Measurements from ENCODE around the gene XRCC5. TPM values are rescaled to one million over a fixed set of nuclear protein-coding genes. Genes with fewer than 3 reads are reported as not detected.

XRCC5 gene
- total RNA-seq, 1 experiment from 2014 or later, result 618 TPM

DNA sequence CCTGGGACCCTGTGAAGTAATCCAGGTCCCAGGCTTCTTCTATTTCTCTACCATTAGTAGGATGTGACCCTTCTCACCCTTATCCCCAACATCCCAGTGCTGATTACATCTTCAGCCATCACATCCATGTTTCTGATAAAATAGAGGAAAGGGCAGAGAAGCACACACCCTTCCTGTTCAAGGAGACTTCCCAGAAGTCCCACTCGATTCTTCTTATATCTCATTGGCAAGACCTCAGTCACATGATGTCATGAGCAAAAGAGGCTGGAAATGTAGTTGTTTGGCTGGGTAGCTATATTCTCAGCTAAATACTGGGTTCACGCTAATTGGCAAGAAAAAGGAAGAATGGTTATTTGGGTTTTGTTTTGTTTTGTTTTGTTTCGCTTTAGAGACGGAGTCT, 8.0 kb upstream of the XRCC5 start:
- H3K36me3 Mint-ChIP-seq (ENCODE audit: insufficient read depth in 1 of 3, low read depth in 3 of 3), result peaks cover 0 to 2% (median 0%) of the 10 kb centered on the region in 3 experiments; a peak in 2 of 7 replicates
- Histone ChIP-seq H2AFZ (ENCODE audit: low read length) (no peak overlapping the region), H3K14ac (ENCODE audit: insufficient read depth, low read length) (no peak overlapping the region), H3K79me2 (ENCODE audit: insufficient read depth, low read length) (no peaks in the 10 kb centered on the region), H2AK5ac (ENCODE audit: insufficient read length, low read length) (no peak overlapping the region), H3K4ac (ENCODE audit: low read depth, low read length) (no peak overlapping the region), H4K91ac (ENCODE audit: insufficient read length, low read depth, low read length) (no peak overlapping the region), H3K56ac (ENCODE audit: insufficient read length, low read depth, low read length) (no peak overlapping the region), H4K5ac (ENCODE audit: insufficient read length, low read depth, low read length) (no peak overlapping the region), H2BK15ac (ENCODE audit: low read depth, low read length) (no peak overlapping the region), H3K9ac (ENCODE audit: extremely low read depth, insufficient read length, low read length) (no peak overlapping the region), H2BK20ac (ENCODE audit: low read depth, low read length, poor library complexity, severe bottlenecking) (no peak overlapping the region), H3K27me3 (ENCODE audit: insufficient read depth, low read length) (no peaks in the 10 kb centered on the region), H4K20me1 (ENCODE audit: control insufficient read depth, insufficient read depth, insufficient read length) (no peaks in the 10 kb centered on the region), H3K4me2 (ENCODE audit: insufficient read depth, insufficient read length, low read length) (no peak overlapping the region), H3K23ac (ENCODE audit: insufficient read length, low read depth, low read length) (no peak overlapping the region), H2BK120ac (ENCODE audit: low read depth, low read length, poor library complexity, severe bottlenecking) (no peak overlapping the region), H3K27ac (ENCODE audit: insufficient read length, low read depth, low read length) (no peak overlapping the region), H3K79me1 (ENCODE audit: insufficient read depth, low read depth, low read length, poor library complexity, severe bottlenecking) (no peaks in the 10 kb centered on the region), H3K9me3 (ENCODE audit: control insufficient read depth, low read depth, low read length) (no peaks in the 10 kb centered on the region), H2BK12ac (ENCODE audit: insufficient read length, low read depth, low read length) (no peak overlapping the region), H3K23me2 (ENCODE audit: insufficient read length, low read depth, low read length, poor library complexity, severe bottlenecking) (no peaks in the 10 kb centered on the region), H4K8ac (replicated peaks; ENCODE audit: insufficient read length, low read depth, low read length) (no peak overlapping the region), H3T11ph (ENCODE audit: low read length) (no peak overlapping the region), H3K4me1 (ENCODE audit: insufficient read depth, low read length) (no peaks in the 10 kb centered on the region; the same call in 1 of the 2 replicates), H2BK5ac (ENCODE audit: insufficient read length, low read length) (no peak overlapping the region), H3K18ac (ENCODE audit: insufficient read length, low read depth, low read length) (no peak overlapping the region)
- no CpG with 5 or more reads among the region's 4 CpGs for WGBS (ENCODE audit: extremely low coverage, insufficient read length, low lambda C conversion rate)
- TF ChIP-seq, protein P1, sequence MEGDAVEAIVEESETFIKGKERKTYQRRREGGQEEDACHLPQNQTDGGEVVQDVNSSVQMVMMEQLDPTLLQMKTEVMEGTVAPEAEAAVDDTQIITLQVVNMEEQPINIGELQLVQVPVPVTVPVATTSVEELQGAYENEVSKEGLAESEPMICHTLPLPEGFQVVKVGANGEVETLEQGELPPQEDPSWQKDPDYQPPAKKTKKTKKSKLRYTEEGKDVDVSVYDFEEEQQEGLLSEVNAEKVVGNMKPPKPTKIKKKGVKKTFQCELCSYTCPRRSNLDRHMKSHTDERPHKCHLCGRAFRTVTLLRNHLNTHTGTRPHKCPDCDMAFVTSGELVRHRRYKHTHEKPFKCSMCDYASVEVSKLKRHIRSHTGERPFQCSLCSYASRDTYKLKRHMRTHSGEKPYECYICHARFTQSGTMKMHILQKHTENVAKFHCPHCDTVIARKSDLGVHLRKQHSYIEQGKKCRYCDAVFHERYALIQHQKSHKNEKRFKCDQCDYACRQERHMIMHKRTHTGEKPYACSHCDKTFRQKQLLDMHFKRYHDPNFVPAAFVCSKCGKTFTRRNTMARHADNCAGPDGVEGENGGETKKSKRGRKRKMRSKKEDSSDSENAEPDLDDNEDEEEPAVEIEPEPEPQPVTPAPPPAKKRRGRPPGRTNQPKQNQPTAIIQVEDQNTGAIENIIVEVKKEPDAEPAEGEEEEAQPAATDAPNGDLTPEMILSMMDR (conservative IDR thresholded peaks at IDR 0.05), result no peak
- DNase-seq, result no peak
- H3K4me1 Mint-ChIP-seq, result no peaks in the 10 kb centered on the region; a peak in 1 of 4 replicates
- H3K27me3 Mint-ChIP-seq (ENCODE audit: low read depth), result no peaks in the 10 kb centered on the region; the same call in 1 of the 2 replicates
- no peaks in the 10 kb centered on the region for H3K9me3 Mint-ChIP-seq
- H3K27ac Mint-ChIP-seq, result no peak overlapping the region
- H3K4me3 Mint-ChIP-seq, result no peak overlapping the region
